ENCODE results near the gene GABRA5.

GRCh38 chr15:26850161-26850560 lies 16.7 kb upstream of the GABRA5 start:
- TF ChIP-seq POLR2A (IDR thresholded peaks at IDR 0.05) = no peak
- TF ChIP-seq CTCF (IDR thresholded peaks at IDR 0.05) = no peak
